Suprapubic skin (tissue), 3 donors: ENCODE results near the gene RAMACL.

Experiments
- CTCF ChIP-seq, 2 donors: fragments of 200-600 bp in 1 of 2; fragments of 450-650 bp in 1 of 2; sonication (generic) in 1 of 2; IDR thresholded peaks; one replicate each; pipeline ENCODE4 v1.5.1; 2016 to 2019; ENCODE audit warnings: antibody characterized with exemption in 2 of 2, mild to moderate bottlenecking in 1 of 2, moderate library complexity in 1 of 2
- POLR2A ChIP-seq, 2 donors: fragments of 450-650 bp; IDR thresholded peaks; one replicate each; pipeline ENCODE4 v1.6.1; 2017; ENCODE audit warnings: antibody characterized with exemption in 2 of 2, mild to moderate bottlenecking in 2 of 2, moderate library complexity in 2 of 2

GRCh38 chr6:166554316-166554715 is 32.2 kb downstream of the RAMACL start:
- TF ChIP-seq CTCF (IDR thresholded peaks at IDR 0.05) (no peak), POLR2A (IDR thresholded peaks at IDR 0.05) (no peak)
